ENCODE measurements around the gene PILRB. TPM values are rescaled to one million over a fixed set of nuclear protein-coding genes. Genes with fewer than 3 reads are reported as not detected.
"Not testable (repeated sequence)": the region's sequence is repeated elsewhere in the genome, so short reads cannot be mapped to it uniquely, and the experiment has no call there.

The PILRB gene
- total RNA-seq, 1 experiment from 2014 or later = 73.2 TPM

- no peak for DNase-seq (ENCODE audit: low read depth, low spot score)
- intact Hi-C loops (cut with micrococcal nuclease; ENCODE audit: unreplicated experiment) (no loop called here), in situ Hi-C loops (cut with HindIII; ENCODE audit: low pct_unique_long_range_greater_than_20kb, low sequenced_read_pairs) (no loop called here)
- no peak overlapping the region for H3K4me3 ChIP-seq (ENCODE audit: low read depth in 2 of 2, low read length in 2 of 2)
- H3K27ac ChIP-seq (ENCODE audit: low read length) = no peak overlapping the region
- no peaks in the 10 kb centered on the region for H3K27me3 ChIP-seq (ENCODE audit: control insufficient read depth, insufficient read depth, low read length)
- CTCF ChIA-PET = no interaction called here
- TF ChIP-seq SIN3A (IDR thresholded peaks at IDR 0.05; ENCODE audit: borderline replicate concordance, insufficient read depth, low read depth, low read length) (no peak), POLR2AphosphoS5 (IDR thresholded peaks at IDR 0.05; ENCODE audit: low read depth, low read length) (peak; percentile 63)
- H3K4me1 ChIP-seq (ENCODE audit: control insufficient read depth, insufficient read depth, low read length) = 0 out of 2 replicates have a peak, but pooled peaks cover 3% of the 10 kb centered on the region
- no peaks in the 10 kb centered on the region for H3K9me3 ChIP-seq (ENCODE audit: control insufficient read depth, insufficient read depth, low read depth, low read length)
- no peak for ATAC-seq
- H3K36me3 ChIP-seq (ENCODE audit: control insufficient read depth, insufficient read depth, low read length) = peaks cover 7% of the 10 kb centered on the region; the same call in 1 of the 2 replicates
- no TSS peak for BruUV-seq (replicated peaks)
- POLR2A ChIA-PET = no interaction called here
Observed at GRCh38 chr7:100364480-100364879, 6.6 kb downstream of the PILRB start.

GRCh38 chr7:100365998-100366367, 8.1 kb downstream of the PILRB start:
- intact Hi-C loops (cut with micrococcal nuclease; ENCODE audit: unreplicated experiment); POLR2A ChIA-PET; H3K4me1 ChIP-seq (ENCODE audit: control insufficient read depth, insufficient read depth, low read length); H3K4me3 ChIP-seq (ENCODE audit: low read depth in 2 of 2, low read length in 2 of 2); H3K36me3 ChIP-seq (ENCODE audit: control insufficient read depth, insufficient read depth, low read length); H3K9me3 ChIP-seq (ENCODE audit: control insufficient read depth, insufficient read depth, low read depth, low read length); in situ Hi-C loops (cut with HindIII; ENCODE audit: low pct_unique_long_range_greater_than_20kb, low sequenced_read_pairs); CTCF ChIA-PET; DNase-seq (ENCODE audit: low read depth, low spot score); H3K27ac ChIP-seq (ENCODE audit: low read length); BruUV-seq (replicated peaks); ATAC-seq; H3K27me3 ChIP-seq (ENCODE audit: control insufficient read depth, insufficient read depth, low read length): not testable (repeated sequence)

DNA sequence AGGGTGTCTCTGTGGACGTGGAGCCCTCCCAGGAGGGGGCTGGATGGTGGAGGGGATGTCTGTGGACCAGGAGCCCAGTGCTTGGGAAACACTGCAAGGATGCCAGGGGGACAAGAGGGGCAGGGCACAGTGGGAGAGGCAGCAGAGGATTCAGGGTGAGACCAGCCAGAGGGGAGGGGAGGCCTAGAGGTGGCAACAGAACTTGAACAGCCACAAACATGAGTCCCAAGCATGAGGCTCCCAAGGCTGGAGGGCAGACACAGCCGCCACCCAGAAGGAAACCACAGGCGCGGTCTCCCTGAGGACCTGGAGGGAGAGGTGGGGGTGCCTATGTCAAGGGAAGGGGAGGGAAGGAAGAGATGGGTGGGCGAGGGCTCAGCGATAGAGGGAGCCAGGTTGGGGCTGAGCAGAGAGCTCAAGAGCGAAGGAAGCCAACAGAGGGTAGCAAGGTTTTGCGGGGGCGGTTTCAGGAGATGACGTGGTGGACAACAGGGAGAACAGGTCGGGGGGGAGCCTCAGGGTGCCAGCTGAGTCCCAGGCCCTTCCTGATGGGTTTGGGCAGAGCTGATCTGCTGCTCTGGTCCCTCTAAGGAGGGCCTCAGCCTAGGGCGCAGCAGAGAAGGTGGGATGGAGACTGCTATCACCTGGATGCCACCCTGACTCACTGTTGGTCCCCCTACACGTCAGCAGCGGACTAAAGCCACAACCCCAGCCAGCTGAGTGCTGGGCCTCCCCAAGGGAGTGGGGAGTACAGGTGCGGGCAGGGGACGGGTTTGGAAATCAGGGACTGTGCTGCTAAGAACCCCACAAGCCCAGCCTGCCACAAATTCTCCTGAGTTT, 8.7 kb downstream of the PILRB start:
- DNase-seq (ENCODE audit: low read depth, low spot score) = no peak
- Histone ChIP-seq H3K4me1 (ENCODE audit: control insufficient read depth, insufficient read depth, low read length) (0 out of 2 replicates have a peak, but pooled peaks cover 3% of the 10 kb centered on the region), H3K27ac (ENCODE audit: low read length) (no peak overlapping the region), H3K36me3 (ENCODE audit: control insufficient read depth, insufficient read depth, low read length) (peaks cover 6% of the 10 kb centered on the region; the same call in 1 of the 2 replicates), H3K27me3 (ENCODE audit: control insufficient read depth, insufficient read depth, low read length) (no peaks in the 10 kb centered on the region), H3K4me3 (ENCODE audit: low read depth in 2 of 2, low read length in 2 of 2) (no peak overlapping the region), H3K9me3 (ENCODE audit: control insufficient read depth, insufficient read depth, low read depth, low read length) (no peaks in the 10 kb centered on the region)
- TF ChIP-seq TCF7L2 (IDR thresholded peaks at IDR 0.05; ENCODE audit: low read depth, low read length) (no peak), SIN3A (IDR thresholded peaks at IDR 0.05; ENCODE audit: borderline replicate concordance, insufficient read depth, low read depth, low read length) (no peak), POLR2AphosphoS5 (IDR thresholded peaks at IDR 0.05; ENCODE audit: low read depth, low read length) (peak; percentile 79)
- TF ChIP-seq, protein P1, sequence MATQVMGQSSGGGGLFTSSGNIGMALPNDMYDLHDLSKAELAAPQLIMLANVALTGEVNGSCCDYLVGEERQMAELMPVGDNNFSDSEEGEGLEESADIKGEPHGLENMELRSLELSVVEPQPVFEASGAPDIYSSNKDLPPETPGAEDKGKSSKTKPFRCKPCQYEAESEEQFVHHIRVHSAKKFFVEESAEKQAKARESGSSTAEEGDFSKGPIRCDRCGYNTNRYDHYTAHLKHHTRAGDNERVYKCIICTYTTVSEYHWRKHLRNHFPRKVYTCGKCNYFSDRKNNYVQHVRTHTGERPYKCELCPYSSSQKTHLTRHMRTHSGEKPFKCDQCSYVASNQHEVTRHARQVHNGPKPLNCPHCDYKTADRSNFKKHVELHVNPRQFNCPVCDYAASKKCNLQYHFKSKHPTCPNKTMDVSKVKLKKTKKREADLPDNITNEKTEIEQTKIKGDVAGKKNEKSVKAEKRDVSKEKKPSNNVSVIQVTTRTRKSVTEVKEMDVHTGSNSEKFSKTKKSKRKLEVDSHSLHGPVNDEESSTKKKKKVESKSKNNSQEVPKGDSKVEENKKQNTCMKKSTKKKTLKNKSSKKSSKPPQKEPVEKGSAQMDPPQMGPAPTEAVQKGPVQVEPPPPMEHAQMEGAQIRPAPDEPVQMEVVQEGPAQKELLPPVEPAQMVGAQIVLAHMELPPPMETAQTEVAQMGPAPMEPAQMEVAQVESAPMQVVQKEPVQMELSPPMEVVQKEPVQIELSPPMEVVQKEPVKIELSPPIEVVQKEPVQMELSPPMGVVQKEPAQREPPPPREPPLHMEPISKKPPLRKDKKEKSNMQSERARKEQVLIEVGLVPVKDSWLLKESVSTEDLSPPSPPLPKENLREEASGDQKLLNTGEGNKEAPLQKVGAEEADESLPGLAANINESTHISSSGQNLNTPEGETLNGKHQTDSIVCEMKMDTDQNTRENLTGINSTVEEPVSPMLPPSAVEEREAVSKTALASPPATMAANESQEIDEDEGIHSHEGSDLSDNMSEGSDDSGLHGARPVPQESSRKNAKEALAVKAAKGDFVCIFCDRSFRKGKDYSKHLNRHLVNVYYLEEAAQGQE (IDR thresholded peaks at IDR 0.05; ENCODE audit: insufficient read depth in 1 of 2, low read depth in 2 of 2, low read length in 1 of 2) = no peak; a peak in 1 of 4 replicates
- ATAC-seq = peak; percentile 46
- BruUV-seq (replicated peaks) = no TSS peak
- in situ Hi-C loops (cut with HindIII; ENCODE audit: low pct_unique_long_range_greater_than_20kb, low sequenced_read_pairs) (no loop called here), intact Hi-C loops (cut with micrococcal nuclease; ENCODE audit: unreplicated experiment) (no loop called here)
- ChIA-PET POLR2A (no interaction called here), CTCF (interaction anchor here (0.7 kb wide), 1 partner anchor 39 kb away, joined by 3 read pairs; no protein-coding TSS in a partner anchor)
